ENCODE data around the gene KCNH5. TPM values are rescaled to one million over a fixed set of nuclear protein-coding genes. Genes with fewer than 3 reads are reported as not detected.
A peak's percentile ranks its signal among the peaks of the same experiment; 100 is the strongest.

The KCNH5 gene
- total RNA-seq, 1 donor from 2014 or later, result 2.4 TPM

DNA sequence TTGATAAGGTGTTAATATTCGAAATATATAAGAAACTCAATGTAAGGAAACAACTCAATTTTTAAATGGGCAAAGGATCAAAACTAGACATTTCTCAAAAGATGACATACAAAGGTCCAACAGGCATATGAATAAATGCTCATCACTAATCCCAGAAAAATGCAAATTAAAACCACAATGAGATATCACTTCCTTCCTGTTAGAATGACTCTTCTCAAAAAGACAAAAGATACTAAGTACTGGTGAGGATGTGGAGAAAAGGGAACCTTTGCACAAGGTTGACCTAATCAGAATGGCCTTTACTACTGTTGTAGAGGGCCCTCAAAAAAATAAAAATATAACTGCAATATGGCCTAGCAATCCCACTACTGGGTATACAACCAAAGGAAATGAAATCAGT lies 383.4 kb downstream of the KCNH5 start:
- H3K36me3 ChIP-seq (ENCODE audit: insufficient read depth, low read length), result no peaks in the 10 kb centered on the region
- Mint-ChIP-seq H3K4me1 (ENCODE audit: low read depth, unreplicated experiment) (peaks cover 6% of the 10 kb centered on the region), H3K27me3 (ENCODE audit: low read depth, unreplicated experiment) (no peaks in the 10 kb centered on the region), H3K27ac (ENCODE audit: unreplicated experiment) (no peak overlapping the region), H3K36me3 (ENCODE audit: low read depth, unreplicated experiment) (no peaks in the 10 kb centered on the region), H3K4me3 (ENCODE audit: unreplicated experiment) (no peak overlapping the region), H3K9me3 (ENCODE audit: unreplicated experiment) (peaks cover 1% of the 10 kb centered on the region)
- no peaks in the 10 kb centered on the region for H4K20me1 ChIP-seq (ENCODE audit: insufficient read depth, low read length)
- H3K4me3 ChIP-seq (ENCODE audit: insufficient read depth, low read depth, low read length), result no peak overlapping the region
- no peaks in the 10 kb centered on the region for H3K79me2 ChIP-seq (ENCODE audit: insufficient read depth, low read length)
- FAIRE-seq, result no peak
- H3K4me2 ChIP-seq (ENCODE audit: low read length), result no peak overlapping the region
- no peaks in the 10 kb centered on the region for H3K9me3 ChIP-seq (ENCODE audit: insufficient read depth, low read depth, low read length)
- no peak overlapping the region for H3K9ac ChIP-seq (ENCODE audit: low read length)
- peak; percentile 26 for DNase-seq (ENCODE audit: low read depth)
- no peak for TF ChIP-seq EZH2 (IDR thresholded peaks at IDR 0.05; ENCODE audit: insufficient read depth, low read length)
- TF ChIP-seq, protein P1, sequence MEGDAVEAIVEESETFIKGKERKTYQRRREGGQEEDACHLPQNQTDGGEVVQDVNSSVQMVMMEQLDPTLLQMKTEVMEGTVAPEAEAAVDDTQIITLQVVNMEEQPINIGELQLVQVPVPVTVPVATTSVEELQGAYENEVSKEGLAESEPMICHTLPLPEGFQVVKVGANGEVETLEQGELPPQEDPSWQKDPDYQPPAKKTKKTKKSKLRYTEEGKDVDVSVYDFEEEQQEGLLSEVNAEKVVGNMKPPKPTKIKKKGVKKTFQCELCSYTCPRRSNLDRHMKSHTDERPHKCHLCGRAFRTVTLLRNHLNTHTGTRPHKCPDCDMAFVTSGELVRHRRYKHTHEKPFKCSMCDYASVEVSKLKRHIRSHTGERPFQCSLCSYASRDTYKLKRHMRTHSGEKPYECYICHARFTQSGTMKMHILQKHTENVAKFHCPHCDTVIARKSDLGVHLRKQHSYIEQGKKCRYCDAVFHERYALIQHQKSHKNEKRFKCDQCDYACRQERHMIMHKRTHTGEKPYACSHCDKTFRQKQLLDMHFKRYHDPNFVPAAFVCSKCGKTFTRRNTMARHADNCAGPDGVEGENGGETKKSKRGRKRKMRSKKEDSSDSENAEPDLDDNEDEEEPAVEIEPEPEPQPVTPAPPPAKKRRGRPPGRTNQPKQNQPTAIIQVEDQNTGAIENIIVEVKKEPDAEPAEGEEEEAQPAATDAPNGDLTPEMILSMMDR (IDR thresholded peaks at IDR 0.05; ENCODE audit: insufficient read depth, low read depth, low read length), result no peak
- H2AFZ ChIP-seq (ENCODE audit: low read depth, low read length), result no peak overlapping the region
- no peaks in the 10 kb centered on the region for H3K27me3 ChIP-seq (ENCODE audit: insufficient read depth, low read length)
- H3K27ac ChIP-seq (ENCODE audit: low read depth, low read length), result no peak overlapping the region
- no peaks in the 10 kb centered on the region for H3K4me1 ChIP-seq (ENCODE audit: insufficient read depth, low read length)

DNA sequence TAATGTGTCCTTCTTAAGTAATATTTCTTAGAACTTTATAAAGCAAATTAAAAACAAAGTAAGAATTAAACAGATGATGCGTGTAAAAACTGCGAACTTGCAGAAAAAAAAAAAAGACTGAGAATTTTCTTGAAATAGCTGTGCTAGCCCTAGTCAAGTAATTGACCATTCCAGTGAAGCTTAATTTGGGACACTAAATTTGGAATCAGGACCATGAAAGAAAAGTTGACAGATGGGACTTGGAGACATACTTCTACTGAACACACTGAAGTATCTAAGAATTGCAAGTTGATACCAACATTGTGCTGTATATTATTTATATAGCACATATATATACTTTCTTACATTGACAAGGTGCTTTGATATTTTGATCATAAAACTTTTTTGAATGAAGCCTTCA lies 386.6 kb downstream of the KCNH5 start:
- no peaks in the 10 kb centered on the region for H3K9me3 ChIP-seq (ENCODE audit: insufficient read depth, low read depth, low read length)
- Mint-ChIP-seq H3K27me3 (ENCODE audit: low read depth, unreplicated experiment) (no peaks in the 10 kb centered on the region), H3K27ac (ENCODE audit: unreplicated experiment) (no peak overlapping the region), H3K36me3 (ENCODE audit: low read depth, unreplicated experiment) (no peaks in the 10 kb centered on the region), H3K4me1 (ENCODE audit: low read depth, unreplicated experiment) (peaks cover 2% of the 10 kb centered on the region), H3K4me3 (ENCODE audit: unreplicated experiment) (no peak overlapping the region), H3K9me3 (ENCODE audit: unreplicated experiment) (no peaks in the 10 kb centered on the region)
- H2AFZ ChIP-seq (ENCODE audit: low read depth, low read length), result no peak overlapping the region
- DNase-seq (ENCODE audit: low read depth), result no peak
- no peak overlapping the region for H3K4me3 ChIP-seq (ENCODE audit: insufficient read depth, low read depth, low read length)
- H3K4me1 ChIP-seq (ENCODE audit: insufficient read depth, low read length), result no peaks in the 10 kb centered on the region
- TF ChIP-seq, protein P1 (IDR thresholded peaks at IDR 0.05; ENCODE audit: insufficient read depth, low read depth, low read length), result no peak
- TF ChIP-seq EZH2 (IDR thresholded peaks at IDR 0.05; ENCODE audit: insufficient read depth, low read length), result no peak
- no peak overlapping the region for H3K4me2 ChIP-seq (ENCODE audit: low read length)
- FAIRE-seq, result no peak
- H3K79me2 ChIP-seq (ENCODE audit: insufficient read depth, low read length), result no peaks in the 10 kb centered on the region
- H3K27ac ChIP-seq (ENCODE audit: low read depth, low read length), result no peak overlapping the region
- H3K36me3 ChIP-seq (ENCODE audit: insufficient read depth, low read length), result no peaks in the 10 kb centered on the region
- H3K9ac ChIP-seq (ENCODE audit: low read length), result no peak overlapping the region
- H4K20me1 ChIP-seq (ENCODE audit: insufficient read depth, low read length), result no peaks in the 10 kb centered on the region
- H3K27me3 ChIP-seq (ENCODE audit: insufficient read depth, low read length), result no peaks in the 10 kb centered on the region

DNA sequence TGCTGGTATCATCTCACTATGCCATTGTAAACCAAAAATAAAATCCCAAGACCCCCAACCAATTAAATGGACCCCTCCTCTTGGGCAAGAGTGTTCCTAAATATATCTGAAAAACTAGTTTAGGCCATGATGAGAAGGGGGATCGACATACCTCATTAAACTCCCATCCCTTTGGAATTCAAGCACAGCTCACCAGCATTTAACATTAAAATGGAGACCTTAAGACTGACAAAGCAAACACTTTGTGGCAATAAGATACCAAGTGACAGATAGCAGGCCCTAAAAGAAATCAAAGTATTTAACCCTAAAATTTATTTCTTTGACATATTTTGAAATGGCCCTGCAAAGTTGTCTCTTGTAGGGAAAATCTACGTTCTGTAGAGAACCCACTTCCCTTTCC lies 387.9 kb downstream of the KCNH5 start:
- no peak overlapping the region for H3K4me3 ChIP-seq (ENCODE audit: insufficient read depth, low read depth, low read length)
- no peaks in the 10 kb centered on the region for H4K20me1 ChIP-seq (ENCODE audit: insufficient read depth, low read length)
- no peak for FAIRE-seq
- no peaks in the 10 kb centered on the region for H3K27me3 Mint-ChIP-seq (ENCODE audit: low read depth, unreplicated experiment)
- H3K4me1 ChIP-seq (ENCODE audit: insufficient read depth, low read length), result no peaks in the 10 kb centered on the region
- no peaks in the 10 kb centered on the region for H3K9me3 ChIP-seq (ENCODE audit: insufficient read depth, low read depth, low read length)
- no peak overlapping the region for H3K4me3 Mint-ChIP-seq (ENCODE audit: unreplicated experiment)
- H3K36me3 Mint-ChIP-seq (ENCODE audit: low read depth, unreplicated experiment), result no peaks in the 10 kb centered on the region
- H3K9ac ChIP-seq (ENCODE audit: low read length), result no peak overlapping the region
- H3K27me3 ChIP-seq (ENCODE audit: insufficient read depth, low read length), result no peaks in the 10 kb centered on the region
- H3K4me1 Mint-ChIP-seq (ENCODE audit: low read depth, unreplicated experiment), result no peaks in the 10 kb centered on the region
- no peak overlapping the region for H3K27ac Mint-ChIP-seq (ENCODE audit: unreplicated experiment)
- DNase-seq (ENCODE audit: low read depth), result no peak
- H3K36me3 ChIP-seq (ENCODE audit: insufficient read depth, low read length), result no peaks in the 10 kb centered on the region
- TF ChIP-seq, protein P1 (IDR thresholded peaks at IDR 0.05; ENCODE audit: insufficient read depth, low read depth, low read length), result no peak
- TF ChIP-seq EZH2 (IDR thresholded peaks at IDR 0.05; ENCODE audit: insufficient read depth, low read length), result no peak
- H3K79me2 ChIP-seq (ENCODE audit: insufficient read depth, low read length), result no peaks in the 10 kb centered on the region
- no peak overlapping the region for H3K4me2 ChIP-seq (ENCODE audit: low read length)
- H3K27ac ChIP-seq (ENCODE audit: low read depth, low read length), result no peak overlapping the region
- no peaks in the 10 kb centered on the region for H3K9me3 Mint-ChIP-seq (ENCODE audit: unreplicated experiment)
- no peak overlapping the region for H2AFZ ChIP-seq (ENCODE audit: low read depth, low read length)

Measured in astrocyte (in vitro differentiated cells and primary cell).